GM12892 (cell line): ENCODE data around the gene APMAP.

ENCODE experiments used
- POLR2A ChIP-seq: IDR thresholded peaks from 2 replicates; pipeline ENCODE4 v1.6.1; 2011; ENCODE audit warnings: low read depth, low read length, control low read depth
- POLR2AphosphoS5 ChIP-seq: IDR thresholded peaks from 2 replicates; pipeline ENCODE4 v1.6.1; 2011; ENCODE audit warnings: low read depth, low read length, control low read depth
- TAF1 ChIP-seq: IDR thresholded peaks from 2 replicates; pipeline ENCODE4 v1.6.1; 2011; ENCODE audit warnings: low read depth, mild to moderate bottlenecking, control low read depth, low read length, borderline replicate concordance

- TF ChIP-seq POLR2AphosphoS5 (no peak), POLR2A (no peak), TAF1 (no peak)
Observed at GRCh38 chr20:24990810-24991252, 1.7 kb downstream of the APMAP start.
